Mammary epithelial cell (primary cell): Measurements from ENCODE around the gene SBK1.

ENCODE experiments used
- CTCF ChIP-seq, 2 donors: IDR thresholded peaks in 1 of 2; conservative IDR thresholded peaks in 1 of 2; 2 replicates each; pipeline ENCODE4 v1.5.1; 2011 to 2012; ENCODE audit warnings: inconsistent platforms in 2 of 2, low read length in 2 of 2, mild to moderate bottlenecking in 2 of 2, control low read depth in 1 of 2, low read depth in 1 of 2; ENCODE audit not compliant: insufficient read depth in 1 of 2; ENCODE audit errors: extremely low read depth in 1 of 2
- EZH2 ChIP-seq: IDR thresholded peaks from 2 replicates; pipeline ENCODE4 v1.6.1; 2012; ENCODE audit warnings: low read length, inconsistent platforms, borderline replicate concordance

GRCh38 chr16:28312327-28312726, 20.0 kb downstream of the SBK1 start:
- TF ChIP-seq CTCF (conservative IDR thresholded peaks at IDR 0.05 in 1 of 2, IDR thresholded peaks at IDR 0.05 in 1 of 2; ENCODE audit: extremely low read depth in 1 of 2, insufficient read depth in 1 of 2, low read depth in 1 of 2, low read length in 2 of 2) (no peak), EZH2 (no peak)
